Vagina (tissue), 2 donors: ENCODE measurements around the gene WDFY2. TPM values are rescaled to one million over a fixed set of nuclear protein-coding genes. Genes with fewer than 3 reads are reported as not detected.
A peak's percentile ranks its signal among the peaks of the same experiment; 100 is the strongest.

Experiments used
- DNase-seq, 2 donors: peaks; one replicate each; pipeline ENCODE4 v3.0.0-alpha.2; 2017; ENCODE audit errors: extremely low spot score in 2 of 2
- H3K27ac ChIP-seq: fragments of 200-600 bp; sonication (generic); one replicate; pipeline ENCODE4 v1.5.1; 2019
- H3K27me3 ChIP-seq: fragments of 200-600 bp; sonication (generic); one replicate; pipeline ENCODE4 v1.5.1; 2019
- H3K36me3 ChIP-seq, 2 donors: fragments of 200-600 bp; sonication (generic); one replicate each; pipeline ENCODE4 v1.5.1; 2017 to 2019
- H3K4me1 ChIP-seq: fragments of 200-600 bp; sonication (generic); one replicate; pipeline ENCODE4 v1.5.1; 2019
- H3K4me3 ChIP-seq, 2 donors: fragments of 200-600 bp; sonication (generic); 1 replicate in 1 of 2; 2 replicates in 1 of 2; pipeline ENCODE4 v1.5.1; 2016 to 2019
- H3K9me3 ChIP-seq: fragments of 200-600 bp; sonication (generic); one replicate; pipeline ENCODE4 v1.5.1; 2019
- CTCF ChIP-seq, 3 experiments: fragments of 450-650 bp in 2 of 3; fragments of 200-600 bp in 1 of 3; sonication (generic) in 1 of 3; IDR thresholded peaks; one replicate each; pipeline ENCODE4 v1.5.1; 2017 to 2019; ENCODE audit warnings: antibody characterized with exemption in 3 of 3, mild to moderate bottlenecking in 2 of 3, moderate library complexity in 2 of 3
- POLR2A ChIP-seq, 2 donors: fragments of 450-650 bp; IDR thresholded peaks; one replicate each; pipeline ENCODE4 v1.6.1; 2017; ENCODE audit warnings: antibody characterized with exemption in 2 of 2, mild to moderate bottlenecking in 2 of 2, moderate library complexity in 2 of 2
- POLR2AphosphoS5 ChIP-seq, 2 donors: sonication (generic); formaldehyde crosslinking; IDR thresholded peaks; one replicate each; pipeline ENCODE4 v1.9.0; 2017; ENCODE audit warnings: antibody characterized with exemption in 2 of 2, mild to moderate bottlenecking in 2 of 2, low read depth in 1 of 2; ENCODE audit not compliant: insufficient read depth in 1 of 2
- intact Hi-C: fragments of 100-400 bp; cut with DNase I; formaldehyde crosslinking; loops from one replicate; pipeline ENCODE4 v1.15.1; 2023
- total RNA-seq: library from RNA; depleted of rRNA; stranded (reverse); fragments of >200 nt; gene quantifications from one replicate; pipeline ENCODE4 v1.2.3, GENCODE V29; 2016

WDFY2 gene
- 26.3 TPM for total RNA-seq

- Histone ChIP-seq H3K4me3 (peak within 1 kb of the TSS; percentile 81 to 97), H3K36me3 (no peaks in the 10 kb centered on the region), H3K9me3 (no peaks in the 10 kb centered on the region), H3K27me3 (no peaks in the 10 kb centered on the region), H3K4me1 (peaks cover 34% of the 10 kb centered on the region), H3K27ac (peak within 1 kb of the TSS; percentile 96)
- peak; percentile 69 to 91 for TF ChIP-seq POLR2A (IDR thresholded peaks at IDR 0.05)
- TF ChIP-seq POLR2AphosphoS5 (IDR thresholded peaks at IDR 0.05; ENCODE audit: insufficient read depth in 1 of 2, low read depth in 1 of 2), result peak; percentile 91 to 98
- TF ChIP-seq CTCF (IDR thresholded peaks at IDR 0.05), result no peak
- peak; percentile 100 for DNase-seq
- intact Hi-C loops, result loop anchor here (2.0 to 10.0 kb wide), 3 partner anchors 131 to 218 kb away; partner anchors contain the start of genes DHRS12 and INTS6
These were observed at the start of gene WDFY2 for GRCh38 chr13:51583875-51584730. Gene WDFY2 (plus strand): TSS chr13:51584462. CDS start chr13:51584688, 226 bp downstream.

GRCh38 chr13:51538591-51539179 is 45.6 kb upstream of the WDFY2 start:
- Histone ChIP-seq H3K27me3 (no peaks in the 10 kb centered on the region), H3K27ac (peak overlapping the region; percentile 72), H3K4me1 (peaks cover 37% of the 10 kb centered on the region), H3K4me3 (no peak overlapping the region), H3K36me3 (no peaks in the 10 kb centered on the region), H3K9me3 (no peaks in the 10 kb centered on the region)
- no peak for DNase-seq
- intact Hi-C loops, result no loop called here
- TF ChIP-seq POLR2A (IDR thresholded peaks at IDR 0.05), result no peak
- no peak for TF ChIP-seq CTCF (IDR thresholded peaks at IDR 0.05)
- TF ChIP-seq POLR2AphosphoS5 (IDR thresholded peaks at IDR 0.05; ENCODE audit: insufficient read depth in 1 of 2, low read depth in 1 of 2), result no peak

- H3K36me3 ChIP-seq, result no peaks in the 10 kb centered on the region
- H3K4me1 ChIP-seq, result peaks cover 37% of the 10 kb centered on the region
- peak overlapping the region; percentile 72 for H3K27ac ChIP-seq
- TF ChIP-seq POLR2A (IDR thresholded peaks at IDR 0.05) (no peak), CTCF (IDR thresholded peaks at IDR 0.05) (no peak), POLR2AphosphoS5 (IDR thresholded peaks at IDR 0.05; ENCODE audit: insufficient read depth in 1 of 2, low read depth in 1 of 2) (peak in 1 of 2 donors; percentile 39)
- H3K4me3 ChIP-seq, result no peak overlapping the region
- H3K27me3 ChIP-seq, result no peaks in the 10 kb centered on the region
- intact Hi-C loops, result no loop called here
- no peak for DNase-seq
- H3K9me3 ChIP-seq, result no peaks in the 10 kb centered on the region
These were observed 44.4 kb upstream of the WDFY2 start for GRCh38 chr13:51539887-51540286.

GRCh38 chr13:51541037-51541436 is 43.2 kb upstream of the WDFY2 start:
- intact Hi-C loops, result no loop called here
- Histone ChIP-seq H3K27ac (peak overlapping the region; percentile 72), H3K9me3 (no peaks in the 10 kb centered on the region), H3K36me3 (no peaks in the 10 kb centered on the region), H3K4me1 (peaks cover 37% of the 10 kb centered on the region), H3K27me3 (no peaks in the 10 kb centered on the region), H3K4me3 (no peak overlapping the region)
- DNase-seq, result no peak
- TF ChIP-seq POLR2AphosphoS5 (IDR thresholded peaks at IDR 0.05; ENCODE audit: insufficient read depth in 1 of 2, low read depth in 1 of 2), result no peak
- no peak for TF ChIP-seq CTCF (IDR thresholded peaks at IDR 0.05)
- no peak for TF ChIP-seq POLR2A (IDR thresholded peaks at IDR 0.05)
